ENCODE data around the gene GALNT5.

- TF ChIP-seq, protein P1, sequence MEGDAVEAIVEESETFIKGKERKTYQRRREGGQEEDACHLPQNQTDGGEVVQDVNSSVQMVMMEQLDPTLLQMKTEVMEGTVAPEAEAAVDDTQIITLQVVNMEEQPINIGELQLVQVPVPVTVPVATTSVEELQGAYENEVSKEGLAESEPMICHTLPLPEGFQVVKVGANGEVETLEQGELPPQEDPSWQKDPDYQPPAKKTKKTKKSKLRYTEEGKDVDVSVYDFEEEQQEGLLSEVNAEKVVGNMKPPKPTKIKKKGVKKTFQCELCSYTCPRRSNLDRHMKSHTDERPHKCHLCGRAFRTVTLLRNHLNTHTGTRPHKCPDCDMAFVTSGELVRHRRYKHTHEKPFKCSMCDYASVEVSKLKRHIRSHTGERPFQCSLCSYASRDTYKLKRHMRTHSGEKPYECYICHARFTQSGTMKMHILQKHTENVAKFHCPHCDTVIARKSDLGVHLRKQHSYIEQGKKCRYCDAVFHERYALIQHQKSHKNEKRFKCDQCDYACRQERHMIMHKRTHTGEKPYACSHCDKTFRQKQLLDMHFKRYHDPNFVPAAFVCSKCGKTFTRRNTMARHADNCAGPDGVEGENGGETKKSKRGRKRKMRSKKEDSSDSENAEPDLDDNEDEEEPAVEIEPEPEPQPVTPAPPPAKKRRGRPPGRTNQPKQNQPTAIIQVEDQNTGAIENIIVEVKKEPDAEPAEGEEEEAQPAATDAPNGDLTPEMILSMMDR (IDR thresholded peaks at IDR 0.05; ENCODE audit: insufficient read depth, low read depth, low read length), result no peak
- TF ChIP-seq EZH2 (IDR thresholded peaks at IDR 0.05; ENCODE audit: insufficient read depth, low read length), result no peak
Measured at GRCh38 chr2:157246765-157247407, 10.6 kb upstream of the GALNT5 start.
